Kidney (tissue), 14 donors: Measurements from ENCODE around the gene SOX13. TPM values are rescaled to one million over a fixed set of nuclear protein-coding genes. Genes with fewer than 3 reads are reported as not detected.

Source experiments
- DNase-seq, 5 donors: peaks; one replicate each; pipeline ENCODE4 v3.0.0-alpha.2; 2013 to 2020
- FAIRE-seq: peaks from 2 replicates; lab custom pipeline; 2012; peaks lifted over from hg19 to GRCh38; lab: Jason Lieb, UNC
- H3K27ac ChIP-seq, 2 donors: one replicate each; pipeline ENCODE4 v1.7.0; 2013; ENCODE audit warnings: low read depth in 2 of 2, low read length in 2 of 2, inconsistent platforms in 1 of 2
- H3K27me3 ChIP-seq: one replicate; pipeline ENCODE4 v1.7.1; 2013; ENCODE audit warnings: low read length, inconsistent platforms; ENCODE audit not compliant: control insufficient read depth, insufficient read depth
- H3K36me3 ChIP-seq, 3 donors: one replicate each; pipeline versions ENCODE4 v1.7.0 to v1.7.1; 2013; ENCODE audit warnings: low read length in 3 of 3, control low read depth in 1 of 3, inconsistent platforms in 1 of 3; ENCODE audit not compliant: insufficient read depth in 3 of 3, control insufficient read depth in 2 of 3
- H3K4me1 ChIP-seq, 3 donors: one replicate each; pipeline versions ENCODE4 v1.7.0 to v1.7.1; 2013; ENCODE audit warnings: low read length in 3 of 3, inconsistent platforms in 1 of 3, low read depth in 1 of 3; ENCODE audit not compliant: control insufficient read depth in 2 of 3, insufficient read depth in 2 of 3
- H3K4me3 ChIP-seq, 3 donors: one replicate each; pipeline versions ENCODE4 v1.7.0 to v1.8.1; 2013; ENCODE audit warnings: low read length in 3 of 3, control low read depth in 1 of 3, inconsistent platforms in 1 of 3
- H3K9ac ChIP-seq, 3 donors: one replicate each; pipeline versions ENCODE4 v1.7.0 to v1.7.1; 2013; ENCODE audit warnings: low read length in 3 of 3, control low read depth in 1 of 3, inconsistent platforms in 1 of 3
- H3K9me3 ChIP-seq, 3 donors: one replicate each; pipeline versions ENCODE4 v1.7.0 to v1.7.1; 2013; ENCODE audit warnings: low read length in 3 of 3, control low read depth in 1 of 3, inconsistent platforms in 1 of 3; ENCODE audit not compliant: control insufficient read depth in 2 of 3, insufficient read depth in 1 of 3
- CTCF ChIP-seq: IDR thresholded peaks from 3 replicates; pipeline ENCODE4 v1.5.1; 2012; ENCODE audit warnings: mild to moderate bottlenecking, moderate library complexity, borderline replicate concordance; ENCODE audit not compliant: insufficient read depth; ENCODE audit errors: extremely low read depth
- intact Hi-C: fragments of 100-400 bp; cut with DNase I; formaldehyde crosslinking; loops from one replicate; pipeline ENCODE4 v1.11.1; 2022
- polyA plus RNA-seq: library from polyadenylated mRNA; stranded (reverse); fragments of 350-450 nt; fragmentation: Illumina TruSeq; extraction: RNeasy Lipid Tissue Mini Kit (QIAGEN cat#74804); gene quantifications from one replicate; pipeline ENCODE4 v1.2.3, GENCODE V29; 2014; ENCODE audit warnings: low read depth, low replicate concordance; ENCODE audit not compliant: insufficient read depth
- total RNA-seq: library from RNA; stranded (reverse); fragmentation: NEBNext Ultra II Directional; extraction: Animal tissue kit (Norgen Biotek cat#: 25700); gene quantifications from one replicate; pipeline ENCODE4 v1.2.1, GENCODE V29; 2021
- donor health status: control.
- donor health status: control.
- donor health status: control.
- donor health status: control.
- donor health status: control.
- donor health status: DM: yes; HTN: yes; CAD: no.
- donor health status: Normal renal cell carcinoma (clear cell type).

SOX13 gene
- total and polyA plus RNA-seq, 2 donors from 2014 or later = 23.9 to 55.2 TPM

- H3K27me3 ChIP-seq = no peaks in the 10 kb centered on the region
- H3K27ac ChIP-seq = no peak overlapping the region
- TF ChIP-seq CTCF = no peak
- intact Hi-C loops = no loop called here
- FAIRE-seq = no peak
- no peaks in the 10 kb centered on the region for H3K9me3 ChIP-seq
- peaks cover 0 to 2% (median 0%) of the 10 kb centered on the region in 3 donors for H3K4me1 ChIP-seq
- H3K36me3 ChIP-seq = no peaks in the 10 kb centered on the region
- no peak for DNase-seq
- no peak overlapping the region for H3K4me3 ChIP-seq
- no peak overlapping the region for H3K9ac ChIP-seq
Observed at GRCh38 chr1:204062106-204062505, 10.8 kb upstream of the SOX13 start.

DNA sequence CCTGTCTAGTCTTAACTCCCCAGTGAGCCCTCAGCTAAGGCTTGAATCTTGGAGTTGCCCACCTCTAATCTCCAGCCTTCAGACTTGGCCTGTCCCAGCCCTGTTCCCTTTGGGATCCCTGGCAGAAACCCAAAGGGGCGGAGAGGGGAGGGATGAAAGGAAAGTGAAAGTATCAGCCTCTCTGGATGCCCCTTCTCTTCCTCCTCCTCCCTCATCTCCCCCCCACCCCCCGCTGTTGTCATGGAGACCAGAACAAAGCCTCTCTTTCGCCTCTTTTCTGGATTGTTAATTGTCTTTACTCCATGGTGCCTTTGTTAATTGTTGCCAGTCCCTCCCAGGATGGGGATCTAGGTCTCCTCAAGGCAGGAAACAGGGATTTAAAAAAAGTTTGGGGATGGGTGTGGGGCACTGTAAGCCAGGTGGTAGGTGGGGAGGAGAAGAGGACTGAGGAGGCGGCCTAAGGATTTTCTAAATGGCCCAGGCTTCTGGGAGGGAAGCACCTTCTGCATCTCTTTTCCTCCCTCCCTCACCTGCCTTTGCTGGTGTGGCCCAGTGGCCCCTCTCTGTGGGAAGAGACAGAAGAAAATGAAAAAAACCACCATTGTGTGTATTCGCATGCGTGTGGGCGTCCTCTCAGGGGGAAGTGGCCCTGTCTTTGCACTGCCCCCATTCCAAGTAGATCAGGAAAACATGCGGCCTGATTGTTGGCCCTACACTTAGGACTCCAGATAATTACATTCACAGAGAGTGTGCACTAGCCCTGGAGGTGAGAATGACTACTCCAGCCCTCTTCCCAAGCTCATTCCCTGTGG lies 7.5 kb upstream of the SOX13 start:
- TF ChIP-seq CTCF = no peak
- H3K4me1 ChIP-seq = peaks cover 0 to 2% (median 0%) of the 10 kb centered on the region in 3 donors
- DNase-seq (peak in 4 of 5 donors; percentile 54 to 85 (median 64)), FAIRE-seq (no peak)
- no peaks in the 10 kb centered on the region for H3K36me3 ChIP-seq
- no peaks in the 10 kb centered on the region for H3K9me3 ChIP-seq
- H3K9ac ChIP-seq = no peak overlapping the region
- no peaks in the 10 kb centered on the region for H3K27me3 ChIP-seq
- intact Hi-C loops = no loop called here
- no peak overlapping the region for H3K27ac ChIP-seq
- no peak overlapping the region for H3K4me3 ChIP-seq

DNA sequence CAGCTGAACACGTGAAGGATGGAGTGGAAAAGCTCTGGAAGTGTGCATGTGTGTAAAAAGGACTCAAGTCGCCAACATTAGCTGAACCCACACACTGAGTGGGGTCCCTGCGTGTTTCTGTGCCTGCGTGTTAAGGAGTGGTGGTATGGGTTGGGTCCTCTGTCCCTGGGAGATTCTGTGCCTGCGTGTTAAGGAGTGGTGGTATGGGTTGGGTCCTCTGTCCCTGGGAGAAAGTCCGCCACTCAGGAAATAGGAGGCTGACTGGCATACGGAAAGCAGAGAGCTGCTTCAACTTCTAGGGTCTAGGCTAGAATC lies 7.0 kb upstream of the SOX13 start:
- DNase-seq = no peak
- FAIRE-seq = no peak

More for the DNA sequence above, 7.0 kb upstream of the SOX13 start:
- H3K36me3 ChIP-seq = no peaks in the 10 kb centered on the region
- no peak overlapping the region for H3K4me3 ChIP-seq
- no peak for TF ChIP-seq CTCF
- H3K9ac ChIP-seq = no peak overlapping the region
- H3K27me3 ChIP-seq = no peaks in the 10 kb centered on the region
- no peak overlapping the region for H3K27ac ChIP-seq
- no peaks in the 10 kb centered on the region for H3K9me3 ChIP-seq
- H3K4me1 ChIP-seq = peaks cover 0 to 2% (median 0%) of the 10 kb centered on the region in 3 donors
- intact Hi-C loops = no loop called here
